Measurements from ENCODE around the gene PPIA. TPM values are rescaled to one million over a fixed set of nuclear protein-coding genes. Genes with fewer than 3 reads are reported as not detected.

Gene PPIA
- total and polyA plus RNA-seq, 2 donors (not counting 1 experiment from before 2014, with no cell fraction given): 807 to 1,498 TPM

GRCh38 chr7:44775383-44776107, 20.9 kb upstream of the PPIA start:
- intact Hi-C loops (cut with micrococcal nuclease): no loop called here
- no peak for ATAC-seq (ENCODE audit: low read depth)

More at GRCh38 chr7:44775383-44776107, 20.9 kb upstream of the PPIA start:
- no peak overlapping the region for H3K27ac ChIP-seq (ENCODE audit: low read length in 2 of 2)
- H3K27me3 ChIP-seq (replicated peaks in 1 of 4; ENCODE audit: control extremely low read depth in 1 of 4, control insufficient read depth in 3 of 4, insufficient read depth in 4 of 4, low read length in 3 of 4): no peaks in the 10 kb centered on the region
- TF ChIP-seq EZH2 (IDR thresholded peaks at IDR 0.05; ENCODE audit: borderline replicate concordance, insufficient read depth, low read depth, low read length, poor library complexity, severe bottlenecking) (no peak), CTCF (IDR thresholded peaks at IDR 0.05) (no peak)
- no peaks in the 10 kb centered on the region for H3K79me2 ChIP-seq (ENCODE audit: control insufficient read depth, insufficient read depth, low read length)
- no peak overlapping the region for H2AFZ ChIP-seq (ENCODE audit: insufficient read depth, low read depth, low read length, poor library complexity, severe bottlenecking)
- no peak overlapping the region for H3K9ac ChIP-seq (ENCODE audit: low read length)
- no peaks in the 10 kb centered on the region for H3K27me3 Mint-ChIP-seq
- DNase-seq: no peak
- H3K4me3 Mint-ChIP-seq: no peak overlapping the region
- H3K9me3 ChIP-seq (ENCODE audit: control extremely low read depth in 1 of 3, control insufficient read depth in 2 of 3, insufficient read depth in 1 of 3, low read length in 2 of 3): no peaks in the 10 kb centered on the region
- no peaks in the 10 kb centered on the region for H3K9me3 Mint-ChIP-seq (ENCODE audit: insufficient read depth)
- WGBS (ENCODE audit: insufficient coverage): 94% methylated on average over 5 of the region's 6 CpGs
- peaks cover 0 to 19% of the 10 kb centered on the region in 2 donors for H3K4me1 ChIP-seq (ENCODE audit: control insufficient read depth in 2 of 2, insufficient read depth in 2 of 2, low read length in 2 of 2)
- H3K4me3 ChIP-seq (ENCODE audit: control extremely low read depth in 1 of 5, extremely low read depth in 1 of 5, insufficient read depth in 1 of 5, low read depth in 2 of 5, low read length in 4 of 5): no peak overlapping the region
- peaks cover 15% of the 10 kb centered on the region for H3K4me1 Mint-ChIP-seq
- ChIA-PET POLR2A (no interaction called here), CTCF (no interaction called here)
- no peaks in the 10 kb centered on the region for H4K20me1 ChIP-seq (ENCODE audit: control insufficient read depth, insufficient read depth, low read length, poor library complexity, severe bottlenecking)
- H3K27ac Mint-ChIP-seq: no peak overlapping the region
- no peaks in the 10 kb centered on the region for H3K36me3 ChIP-seq (replicated peaks in 1 of 2; ENCODE audit: control extremely low read depth in 1 of 2, control insufficient read depth in 1 of 2, extremely low read depth in 1 of 2, insufficient read depth in 2 of 2, low read length in 1 of 2)
- no peak overlapping the region for H3K4me2 ChIP-seq (replicated peaks; ENCODE audit: low read depth, low read length, poor library complexity, severe bottlenecking)

Data from B cell (primary cell).